ENCODE data around the gene TIGD6.

Gene TIGD6

DNA sequence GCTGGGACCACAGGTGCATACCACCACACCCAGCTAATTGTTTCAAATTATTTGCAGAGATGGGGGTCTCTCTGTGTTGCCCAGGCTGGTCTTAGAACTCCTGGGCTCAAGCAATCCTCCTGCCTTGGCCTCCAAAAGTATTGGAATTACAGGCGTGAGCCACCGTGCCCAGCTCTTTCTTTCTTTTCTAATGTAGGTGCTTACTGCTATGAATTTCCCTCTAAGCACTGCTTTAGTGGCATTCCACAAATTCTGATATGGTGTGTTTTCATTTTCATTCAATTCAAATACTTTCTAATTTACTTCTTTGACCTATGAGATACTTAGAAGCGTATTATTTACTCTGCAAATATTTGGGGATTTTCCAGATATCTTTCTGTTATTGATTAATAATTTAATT is 15.0 kb upstream of the TIGD6 start:
- DNase-seq = no peak

DNA sequence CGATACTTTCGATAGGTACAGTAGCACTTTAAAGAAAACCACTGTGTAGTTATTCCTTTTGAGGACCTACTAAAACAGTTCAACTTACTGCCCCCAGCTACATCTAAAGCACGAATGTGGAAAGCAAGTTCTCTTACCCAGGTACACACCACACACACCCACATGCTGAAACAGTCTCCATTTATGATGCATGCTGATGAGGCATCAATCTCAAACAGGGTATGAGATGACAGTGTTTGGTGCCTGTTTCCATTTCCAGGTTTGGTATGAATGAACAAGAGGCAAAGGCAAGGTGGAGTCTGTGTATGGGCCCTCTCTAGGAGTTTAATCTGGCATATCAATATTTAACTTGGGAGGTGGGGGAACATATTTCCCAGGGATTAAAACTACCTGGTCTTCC is 14.0 kb upstream of the TIGD6 start:
- DNase-seq = no peak

DNA sequence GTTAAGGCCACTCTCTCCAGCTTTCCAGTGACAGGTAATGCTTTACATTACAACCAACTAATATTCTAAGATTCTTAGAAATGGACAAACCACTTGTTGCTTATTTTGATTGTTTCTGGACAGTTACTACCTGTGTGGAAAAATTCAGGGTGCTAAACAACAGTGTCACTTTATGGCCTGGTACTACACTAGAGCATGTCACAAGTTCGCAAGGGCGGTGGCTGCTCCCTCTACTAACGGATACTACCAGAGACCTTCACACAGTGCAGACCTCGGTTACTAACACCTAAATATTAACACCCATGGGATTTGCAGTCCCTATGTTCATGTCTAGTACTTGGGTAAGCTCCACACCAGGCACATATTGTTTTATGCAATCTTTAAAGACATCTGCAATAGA is 13.5 kb upstream of the TIGD6 start:
- DNase-seq = no peak

DNA sequence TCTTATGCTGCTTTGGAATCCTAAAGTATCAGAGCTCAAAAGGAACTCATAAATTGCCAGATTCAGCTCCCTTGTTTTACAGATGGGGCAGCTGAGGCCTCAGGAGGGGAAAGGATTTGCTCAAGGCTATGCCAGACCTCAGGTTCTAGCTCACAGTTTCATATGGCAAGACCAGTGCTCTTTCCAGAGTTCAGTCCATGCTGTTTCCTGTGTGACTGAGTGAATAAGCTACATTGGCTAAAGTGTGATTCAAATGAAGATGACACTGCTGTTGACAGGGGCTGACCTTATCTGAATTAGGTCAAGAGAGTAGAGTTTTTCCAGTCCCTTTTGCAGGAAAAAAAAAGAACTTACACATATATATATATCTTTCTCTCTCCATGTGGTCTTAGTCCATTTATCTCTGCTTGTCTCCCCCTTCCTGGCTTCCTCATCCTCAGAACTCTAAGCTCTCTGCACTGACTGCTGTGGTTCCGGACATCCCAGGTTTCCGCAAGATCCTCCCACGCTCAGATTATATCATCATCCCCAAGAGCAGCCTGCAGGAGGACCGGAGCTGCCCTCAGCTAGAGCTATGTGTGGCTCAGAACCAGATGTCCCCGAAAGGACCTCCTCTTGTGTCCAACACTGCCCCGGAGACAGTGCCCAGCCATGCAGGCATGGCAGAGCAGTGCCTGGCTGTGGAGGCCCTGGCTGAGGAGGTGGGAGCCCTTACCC is 9.4 kb upstream of the TIGD6 start:
- no peak for DNase-seq

DNA sequence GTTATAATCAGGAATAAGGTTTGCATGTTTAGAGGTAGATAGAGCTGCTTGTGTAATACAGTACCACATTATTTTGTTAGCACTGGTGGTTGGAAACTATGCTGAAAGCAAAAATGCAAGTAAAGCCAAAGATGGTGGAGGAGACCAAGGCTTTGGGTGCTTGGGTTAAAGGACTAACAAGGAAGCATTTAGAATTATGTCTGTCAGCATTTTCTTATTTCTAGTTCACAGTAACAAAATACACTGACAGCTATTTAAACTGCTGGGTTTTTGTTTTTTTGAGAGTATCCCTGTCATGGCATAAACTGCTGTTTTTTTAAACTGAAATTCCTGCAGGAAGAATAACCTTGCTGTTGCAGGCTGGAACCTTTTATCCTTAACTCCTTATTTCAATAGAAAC is 6.6 kb upstream of the TIGD6 start:
- no peak for DNase-seq

DNA sequence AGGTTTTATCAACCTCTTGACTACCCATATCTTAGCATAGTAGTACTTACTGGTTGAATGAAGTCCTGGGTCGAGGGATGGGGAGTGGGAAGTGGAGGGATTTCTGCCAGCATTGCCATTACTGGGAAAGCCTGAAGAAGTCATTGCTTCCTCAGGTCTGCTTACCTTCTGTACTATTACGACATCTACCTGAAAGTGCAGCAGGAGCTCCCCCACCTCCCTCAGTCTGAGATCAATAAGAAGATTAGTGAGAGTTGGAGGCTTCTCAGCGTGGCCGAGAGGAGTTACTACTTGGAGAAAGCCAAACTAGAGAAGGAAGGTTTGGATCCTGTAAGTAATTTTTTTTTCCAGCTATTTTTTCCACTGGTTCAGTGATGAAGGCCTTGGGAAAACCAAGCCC is 5.9 kb upstream of the TIGD6 start:
- DNase-seq = no peak

DNA sequence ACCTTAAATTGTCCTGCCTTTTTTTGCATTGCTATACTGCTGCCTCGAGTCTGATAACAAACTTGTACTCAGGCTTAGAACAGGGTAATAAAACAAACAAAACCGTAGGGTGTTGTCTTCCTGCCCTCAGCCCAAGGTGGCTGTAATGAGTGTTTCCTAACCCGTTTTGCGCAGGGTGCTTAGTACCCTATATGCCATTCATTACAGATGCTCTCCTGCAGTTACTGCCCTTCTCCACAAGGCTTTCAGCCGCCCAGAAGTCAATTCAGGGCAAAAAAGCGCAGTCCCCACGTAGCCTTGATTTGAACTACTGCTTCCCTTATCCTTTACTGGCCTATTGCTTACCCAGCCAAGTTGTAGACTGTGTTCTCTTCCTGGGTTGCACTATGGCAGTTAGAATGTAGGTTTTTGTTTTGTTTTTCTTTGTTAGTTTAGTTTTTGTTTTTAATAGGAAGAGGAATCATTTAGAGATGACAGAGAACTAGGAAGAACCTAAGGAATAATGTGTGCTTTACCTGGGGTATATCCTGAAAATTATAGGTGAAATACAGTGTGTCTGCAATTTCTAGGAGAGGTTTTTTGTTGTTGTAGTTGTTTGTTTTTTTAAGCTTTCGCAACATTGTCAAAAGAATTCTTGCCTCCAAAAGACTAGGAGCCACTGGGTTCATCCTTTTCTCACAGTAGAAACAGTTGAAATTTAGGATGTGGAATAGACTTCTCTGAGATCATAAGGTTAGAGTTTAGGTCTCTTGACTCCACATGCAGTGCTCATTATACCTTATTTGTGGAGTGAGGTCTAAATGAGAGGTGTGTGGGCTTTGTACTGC is 1.4 kb upstream of the TIGD6 start:
- peak; percentile 88 for DNase-seq

DNA sequence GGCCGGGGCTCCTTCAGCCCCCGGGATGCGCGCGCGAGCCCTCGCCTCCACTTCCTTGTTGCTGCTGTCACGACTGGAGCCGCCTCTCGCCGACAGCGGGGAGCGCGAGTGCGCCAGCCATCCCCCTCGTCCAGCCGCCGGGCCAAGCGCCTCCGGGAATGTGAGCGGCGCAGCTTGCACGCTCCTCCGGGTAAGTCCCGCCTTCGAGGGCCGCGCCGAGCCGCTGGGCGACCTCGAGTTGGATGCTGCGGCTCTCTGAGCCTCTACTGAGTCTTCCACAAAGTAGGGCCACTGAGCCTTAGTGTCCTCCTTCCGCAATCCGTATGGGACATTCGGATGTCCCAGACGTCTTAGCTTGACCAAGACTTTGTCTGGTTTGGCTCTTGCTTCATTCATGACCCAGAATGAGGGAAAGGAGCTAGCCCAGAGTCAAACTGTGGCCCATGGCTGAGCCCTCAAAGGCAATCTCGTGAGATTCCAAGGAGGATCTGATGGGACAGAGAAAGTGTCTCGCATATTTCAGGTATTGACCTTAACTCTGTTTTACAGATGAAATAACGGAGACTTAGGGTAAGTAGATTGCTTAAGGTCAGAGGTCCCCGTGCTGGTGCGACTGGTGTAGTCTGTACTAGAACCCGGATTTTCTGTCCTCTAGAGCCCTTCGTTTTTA is 671 bp upstream of the TIGD6 start:
- DNase-seq = peak; percentile 44

DNA sequence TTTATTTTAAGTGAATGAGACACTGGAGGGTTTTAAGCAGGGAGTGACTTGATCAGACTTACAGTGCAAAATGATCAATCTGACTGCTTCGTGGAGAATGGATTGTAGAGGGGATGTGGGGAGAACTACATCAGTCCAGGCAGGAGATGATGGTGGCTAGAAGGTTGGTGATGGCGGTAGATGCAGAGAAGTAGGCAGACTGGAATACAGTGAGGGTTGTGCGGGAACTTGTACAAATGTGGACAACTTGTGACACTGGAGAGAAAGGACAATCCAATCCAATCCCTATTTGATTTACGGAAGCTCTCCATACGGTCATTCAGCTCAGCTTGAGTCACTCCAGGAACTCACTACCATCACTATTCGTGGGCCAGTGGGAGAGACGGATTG is 593 bp downstream of the TIGD6 start:
- DNase-seq = no peak

DNA sequence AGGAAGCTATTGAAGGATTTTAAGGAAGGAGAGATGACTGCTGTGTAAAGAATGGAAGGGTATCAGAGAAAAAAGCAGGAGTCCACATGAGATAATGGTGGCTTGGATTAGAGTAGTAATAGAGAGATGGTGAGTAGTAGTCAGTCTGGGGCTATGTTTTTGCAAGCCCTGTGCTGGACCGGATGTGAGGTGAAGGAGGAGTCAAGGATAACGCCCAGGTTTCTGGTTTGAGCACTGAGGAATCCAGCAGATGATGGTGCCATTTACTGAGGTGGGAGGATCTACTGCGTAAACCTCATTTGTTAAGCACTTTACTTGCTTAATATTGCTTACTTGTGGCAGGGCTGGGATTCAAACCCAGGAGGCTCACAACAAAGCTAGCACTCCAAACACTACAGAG is 1.1 kb downstream of the TIGD6 start:
- no peak for DNase-seq

DNA sequence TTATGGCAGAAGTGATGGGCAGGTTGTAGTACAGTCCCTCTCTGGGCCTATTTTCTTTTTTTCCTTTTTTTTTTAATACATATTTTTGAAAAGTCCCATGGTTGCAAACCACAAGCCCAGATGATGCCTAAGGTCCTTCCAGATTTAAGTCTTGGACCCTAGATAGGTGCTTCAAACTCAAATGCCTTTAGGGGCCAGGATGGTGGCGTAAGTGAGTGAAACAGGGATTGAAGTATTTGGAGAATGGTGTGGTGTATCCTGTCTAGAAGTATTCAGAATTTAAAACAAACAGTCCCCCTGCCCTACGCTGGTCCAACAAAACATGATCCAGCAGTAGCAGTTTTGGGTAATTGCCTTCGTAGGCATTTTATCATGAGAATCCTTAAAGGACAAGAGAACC is 2.2 kb downstream of the TIGD6 start:
- DNase-seq = no peak

DNA sequence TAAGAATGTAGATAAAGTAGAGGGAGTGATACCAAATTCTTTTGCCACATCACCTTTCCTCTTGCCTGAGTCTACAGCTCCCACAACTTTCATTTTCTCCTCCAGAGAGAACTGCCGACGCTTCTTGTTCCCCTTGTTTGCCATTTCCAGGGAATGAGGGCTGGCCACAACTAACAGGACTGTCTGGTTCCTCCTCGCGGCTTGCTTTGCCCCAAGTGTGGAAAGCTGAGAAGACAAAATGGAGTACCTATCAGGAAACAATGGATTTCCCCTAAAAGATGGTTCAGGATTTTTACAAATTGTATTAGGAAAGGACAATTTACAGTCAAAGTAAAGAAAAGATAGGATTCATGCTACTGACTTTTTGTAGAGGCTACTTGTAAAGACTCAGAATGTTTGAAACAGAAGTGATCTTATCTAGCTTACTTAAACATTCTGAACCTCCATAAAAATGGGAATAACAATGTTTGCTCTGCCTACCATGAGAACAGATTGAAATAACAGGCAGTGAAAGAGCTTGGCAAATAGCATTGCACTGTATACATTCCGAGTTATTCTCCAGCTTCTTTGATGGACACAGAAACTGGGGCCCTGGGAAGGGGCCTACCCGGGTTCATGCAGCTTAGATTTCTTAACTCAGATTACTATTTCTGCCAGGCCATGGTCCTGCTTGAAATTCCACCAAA is 4.1 kb downstream of the TIGD6 start:
- DNase-seq = no peak

DNA sequence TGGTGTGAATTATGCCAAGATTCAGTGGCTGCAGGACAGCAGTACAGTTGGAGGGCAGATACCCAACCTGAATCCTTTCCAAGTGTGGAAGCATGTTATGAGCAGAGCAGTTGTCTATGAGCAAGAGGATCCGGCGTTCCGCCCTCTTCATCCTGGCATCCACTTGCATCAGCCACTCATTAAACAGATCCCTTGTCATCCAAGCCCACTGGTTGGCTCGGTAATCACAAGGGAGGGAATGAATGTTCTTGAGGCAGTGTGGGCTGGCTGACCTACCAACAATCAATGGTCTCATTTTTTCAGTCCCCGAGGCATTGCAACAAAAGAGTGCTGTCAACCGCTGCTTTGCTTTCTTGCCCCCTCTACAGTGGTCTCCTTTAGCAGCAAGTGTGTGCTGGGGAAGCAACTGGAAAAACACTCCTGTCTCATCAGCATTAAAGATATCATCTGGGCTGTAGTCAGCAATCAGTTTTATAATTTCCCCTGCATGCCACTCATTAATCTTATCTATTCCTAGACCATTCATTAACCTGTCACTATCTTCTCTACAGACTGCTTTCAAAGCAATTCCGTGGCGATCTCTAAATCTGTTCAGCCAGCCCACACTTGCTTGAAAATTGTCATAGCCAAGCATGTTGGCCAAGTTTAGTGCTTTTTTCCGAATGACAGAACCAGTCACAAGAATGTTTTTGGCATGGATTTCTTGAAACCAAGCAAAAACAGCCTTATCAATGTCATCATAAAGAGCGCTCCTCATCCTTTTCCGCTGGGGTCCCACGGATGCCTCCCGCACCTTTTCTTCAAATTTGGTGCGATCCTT is 4.9 kb downstream of the TIGD6 start:
- no peak for DNase-seq

DNA sequence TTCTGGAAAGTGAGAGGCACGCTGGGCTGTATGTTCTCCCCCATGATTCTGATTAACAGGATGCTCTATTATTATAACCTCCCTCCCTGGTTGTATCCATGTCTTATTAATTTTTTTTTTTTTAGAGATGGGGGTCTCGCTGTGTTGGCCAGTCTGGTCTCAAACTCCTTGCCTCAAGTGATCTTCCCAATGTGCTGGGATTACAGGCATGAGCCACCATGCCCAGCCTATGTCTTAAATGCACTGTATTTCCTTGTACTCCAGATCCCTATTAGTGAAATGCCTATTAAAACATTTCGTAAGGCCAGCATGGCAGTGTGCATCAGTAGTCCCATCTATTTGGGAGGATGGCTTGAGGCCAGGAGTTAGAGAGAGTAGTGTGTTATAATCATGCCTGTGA is 7.0 kb downstream of the TIGD6 start:
- no peak for DNase-seq

DNA sequence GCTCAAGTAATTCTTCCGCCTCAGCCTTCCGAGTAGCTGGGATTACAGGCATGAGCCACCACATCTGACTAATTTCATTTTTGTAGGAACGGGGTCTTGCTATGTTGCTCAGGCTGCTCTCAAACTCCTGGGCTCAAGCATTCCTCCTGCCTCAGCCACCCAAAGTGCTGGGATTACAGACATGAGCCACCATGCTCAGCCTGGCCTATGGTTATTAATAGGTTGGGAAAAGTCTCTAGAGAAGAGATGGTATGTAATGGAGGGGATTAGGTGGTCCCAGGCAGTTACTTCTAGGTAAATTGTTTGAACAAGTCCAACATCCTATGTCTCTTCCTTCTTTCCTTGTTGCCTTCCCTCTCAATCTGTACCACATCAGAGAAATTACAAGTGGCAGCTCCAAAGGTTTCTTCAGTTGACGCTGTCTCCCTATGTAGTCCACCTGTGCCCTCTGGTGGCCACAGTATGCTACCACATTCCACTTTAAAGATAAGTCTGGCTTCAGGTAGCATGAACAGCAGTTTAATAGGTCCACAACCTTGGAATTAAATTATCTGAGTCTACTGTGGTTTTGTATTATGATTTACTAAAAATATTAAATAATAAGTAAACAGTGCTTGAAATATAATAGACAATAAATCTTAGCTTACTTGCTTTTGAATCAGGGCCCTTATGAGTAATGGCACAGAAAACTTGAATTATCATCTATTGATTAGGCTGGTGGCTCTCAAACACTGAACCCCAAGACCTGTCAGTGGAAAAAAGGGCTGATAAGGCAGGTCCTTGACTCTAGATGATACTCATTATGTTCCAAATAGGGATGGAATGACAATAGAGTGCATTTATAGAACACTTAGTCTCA is 9.7 kb downstream of the TIGD6 start:
- DNase-seq = peak; percentile 76

DNA sequence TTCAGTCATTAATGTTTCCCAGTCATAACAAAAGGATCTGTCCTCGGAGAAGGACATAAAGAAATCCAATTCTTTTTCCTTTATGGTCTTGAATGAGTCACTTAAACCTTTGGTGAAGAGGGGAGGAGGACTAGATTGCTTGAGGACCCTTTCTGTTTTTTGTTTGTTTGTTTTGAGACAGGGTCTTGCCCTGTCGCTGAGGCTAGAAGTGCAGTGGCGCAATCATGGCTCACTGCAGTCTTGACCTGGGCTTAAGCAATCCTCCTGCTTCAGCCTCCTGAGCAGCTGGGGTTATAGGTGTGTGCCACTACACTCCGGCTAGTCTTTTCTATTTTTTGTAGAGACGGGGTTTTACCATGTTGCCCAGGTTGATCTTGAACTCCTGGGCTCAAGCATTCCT is 12.3 kb downstream of the TIGD6 start:
- DNase-seq = no peak

DNA sequence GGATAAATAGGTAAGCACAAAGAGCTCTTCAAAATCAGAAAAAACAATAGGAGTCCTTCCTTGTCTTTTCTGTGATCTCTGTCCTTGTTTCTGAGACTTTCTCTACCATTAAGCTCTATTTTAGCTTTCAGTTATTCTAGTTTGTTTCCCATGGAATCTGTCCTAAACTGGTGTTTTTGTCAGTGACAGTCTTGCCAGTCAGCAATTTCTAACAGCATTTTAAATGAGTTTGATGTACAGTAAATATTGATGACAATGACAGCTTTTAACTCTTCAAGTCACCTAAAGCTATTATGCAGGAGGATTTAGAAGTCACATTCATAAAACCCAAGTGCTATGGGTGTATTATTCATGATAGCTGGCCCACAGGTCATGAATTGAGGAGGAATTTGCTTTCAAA is 17.9 kb downstream of the TIGD6 start:
- DNase-seq = no peak

DNA sequence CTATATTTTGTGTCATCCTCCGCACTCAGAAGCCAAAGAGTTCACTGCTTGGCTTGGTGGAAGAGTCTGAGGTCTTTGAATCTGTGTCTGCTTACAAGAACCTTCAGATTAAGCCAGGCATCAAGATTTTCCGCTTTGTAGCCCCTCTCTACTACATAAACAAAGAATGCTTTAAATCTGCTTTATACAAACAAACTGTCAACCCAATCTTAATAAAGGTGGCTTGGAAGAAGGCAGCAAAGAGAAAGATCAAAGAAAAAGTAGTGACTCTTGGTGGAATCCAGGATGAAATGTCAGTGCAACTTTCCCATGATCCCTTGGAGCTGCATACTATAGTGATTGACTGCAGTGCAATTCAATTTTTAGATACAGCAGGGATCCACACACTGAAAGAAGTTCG is 19.2 kb downstream of the TIGD6 start:
- DNase-seq = no peak

DNA sequence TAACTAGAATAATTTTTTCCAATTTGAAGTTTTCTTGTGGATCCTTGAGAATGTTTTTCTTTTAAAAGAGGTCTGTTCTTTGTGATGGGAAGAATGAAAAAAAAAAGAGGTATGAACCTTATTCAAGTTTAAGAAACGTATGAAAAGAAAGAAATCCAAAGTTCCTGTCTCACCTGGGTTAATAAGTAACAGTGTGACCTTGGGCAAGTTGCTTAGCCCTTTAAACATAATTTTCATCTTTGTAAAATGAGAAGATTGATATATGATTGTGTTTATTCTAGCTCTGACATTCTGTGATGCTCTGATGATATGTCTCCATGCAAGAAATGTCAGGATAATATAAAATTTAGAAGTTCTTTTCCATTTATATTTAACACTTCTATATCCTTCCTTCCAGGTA is 20.6 kb downstream of the TIGD6 start:
- DNase-seq = no peak

DNA sequence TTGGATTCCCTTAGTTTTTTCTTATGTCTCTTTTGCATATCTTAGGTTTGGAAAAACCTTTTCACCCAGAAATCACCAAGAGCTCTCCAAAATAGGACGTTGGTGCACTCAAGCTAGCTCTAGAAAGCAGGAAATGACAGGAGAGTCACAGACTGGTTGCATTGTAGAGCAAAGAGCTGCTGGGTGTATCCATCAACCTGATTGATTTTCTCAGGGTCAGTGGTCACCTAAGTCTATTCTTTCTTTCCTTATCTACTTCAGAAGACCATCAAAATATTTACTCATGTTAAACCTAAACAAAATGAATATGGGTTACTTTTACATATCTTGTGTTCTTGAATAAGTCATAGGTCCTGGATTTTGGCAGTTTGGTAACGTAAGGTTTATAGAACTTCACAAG is 25.0 kb downstream of the TIGD6 start:
- no peak for DNase-seq

DNA sequence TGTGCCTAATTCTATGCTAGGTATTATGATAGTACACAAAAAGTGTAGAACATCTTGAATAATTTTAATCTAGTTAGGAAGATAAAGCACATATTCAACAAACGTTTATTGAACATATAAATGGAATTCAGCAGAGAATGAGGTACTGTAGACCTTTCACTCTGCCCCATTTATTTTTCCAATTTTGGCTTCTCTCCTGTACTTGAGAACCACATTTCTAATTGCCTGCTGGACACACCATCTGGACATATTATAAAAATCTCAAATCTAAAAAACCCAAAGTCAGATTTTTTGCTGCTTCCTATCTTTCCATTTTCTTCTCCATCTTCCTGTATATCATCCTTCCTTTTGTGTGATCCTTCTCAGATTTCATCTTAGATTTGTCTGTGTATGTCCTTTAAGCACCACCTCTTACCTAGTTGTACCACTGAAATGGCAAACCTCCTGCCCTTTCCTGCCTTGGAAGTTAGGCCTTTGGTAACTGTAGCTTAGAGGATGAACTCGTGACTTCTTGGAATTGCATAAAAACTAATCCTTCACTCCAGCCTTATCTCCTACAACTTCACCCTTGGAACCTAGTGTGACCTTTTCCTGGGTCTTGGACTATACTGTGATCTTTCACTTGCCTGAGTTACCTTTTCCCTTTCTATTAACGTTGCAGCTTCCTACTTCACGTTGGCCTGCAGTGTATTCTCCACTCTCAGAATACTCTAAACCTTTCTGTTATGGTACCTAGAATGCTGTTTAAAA is 31.1 kb downstream of the TIGD6 start:
- DNase-seq = no peak

All from activated CD4-positive, alpha-beta T cell treated with anti-CD3 and anti-CD28 coated beads, Interleukin-10, Interleukin-2, amounts not matched to agents 100 ng/mL and 50 ng/mL, durations not matched to agents 16 hours and 8 hours (primary cell).